ENCODE results near the gene ARRDC2. TPM values are rescaled to one million over a fixed set of nuclear protein-coding genes. Genes with fewer than 3 reads are reported as not detected.

The ARRDC2 gene
- total RNA-seq, 1 experiment from 2014 or later, result 18.8 TPM

DNA sequence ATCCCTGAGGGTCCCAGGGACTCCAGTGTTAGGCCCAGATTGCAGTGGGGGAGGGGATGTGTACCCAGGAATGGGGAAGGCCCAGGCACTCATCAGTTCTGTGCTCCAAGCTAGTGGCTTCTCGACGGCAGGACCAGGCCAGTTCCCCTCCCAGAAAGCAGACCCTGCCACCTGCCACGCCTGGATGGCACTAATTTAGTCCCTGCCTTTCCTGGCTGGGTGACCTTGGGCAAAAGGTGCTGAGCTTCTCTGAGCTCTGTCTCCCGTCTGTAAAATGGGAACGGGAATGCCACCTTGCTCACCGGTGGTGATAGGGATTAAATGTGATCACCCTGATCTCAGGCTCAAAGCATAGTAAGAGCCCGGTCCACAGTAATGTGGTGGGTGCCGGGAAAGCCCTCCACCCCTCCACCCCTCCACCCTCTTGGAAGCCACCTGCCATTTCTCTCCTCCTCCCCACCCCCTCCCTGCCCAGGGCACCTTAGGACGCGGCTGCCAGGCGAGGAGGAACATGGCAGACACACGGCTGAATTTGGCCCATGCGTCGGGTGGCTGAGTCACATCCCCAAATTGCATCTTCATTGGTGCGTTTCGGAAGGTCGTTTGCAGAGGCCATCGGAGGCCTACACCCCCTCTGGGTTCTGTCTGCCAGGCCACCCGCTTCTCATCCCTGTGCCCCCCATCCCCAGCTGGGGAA, 38.7 kb upstream of the ARRDC2 start:
- H3K27me3 Mint-ChIP-seq (ENCODE audit: insufficient read depth, unreplicated experiment), result peaks cover 36% of the 10 kb centered on the region
- ChIA-PET CTCF (interaction anchor here (1.6 kb wide), 1 partner anchor 31 kb away, joined by 4 read pairs; no protein-coding TSS in a partner anchor), POLR2A (no interaction called here)
- BruUV-seq (replicated peaks), result no TSS peak
- H3K27ac Mint-ChIP-seq (ENCODE audit: low read depth, unreplicated experiment), result no peak overlapping the region
- H3K4me3 Mint-ChIP-seq (ENCODE audit: unreplicated experiment), result no peak overlapping the region
- no peaks in the 10 kb centered on the region for H3K9me3 Mint-ChIP-seq (ENCODE audit: unreplicated experiment)
- TF ChIP-seq, protein P1, sequence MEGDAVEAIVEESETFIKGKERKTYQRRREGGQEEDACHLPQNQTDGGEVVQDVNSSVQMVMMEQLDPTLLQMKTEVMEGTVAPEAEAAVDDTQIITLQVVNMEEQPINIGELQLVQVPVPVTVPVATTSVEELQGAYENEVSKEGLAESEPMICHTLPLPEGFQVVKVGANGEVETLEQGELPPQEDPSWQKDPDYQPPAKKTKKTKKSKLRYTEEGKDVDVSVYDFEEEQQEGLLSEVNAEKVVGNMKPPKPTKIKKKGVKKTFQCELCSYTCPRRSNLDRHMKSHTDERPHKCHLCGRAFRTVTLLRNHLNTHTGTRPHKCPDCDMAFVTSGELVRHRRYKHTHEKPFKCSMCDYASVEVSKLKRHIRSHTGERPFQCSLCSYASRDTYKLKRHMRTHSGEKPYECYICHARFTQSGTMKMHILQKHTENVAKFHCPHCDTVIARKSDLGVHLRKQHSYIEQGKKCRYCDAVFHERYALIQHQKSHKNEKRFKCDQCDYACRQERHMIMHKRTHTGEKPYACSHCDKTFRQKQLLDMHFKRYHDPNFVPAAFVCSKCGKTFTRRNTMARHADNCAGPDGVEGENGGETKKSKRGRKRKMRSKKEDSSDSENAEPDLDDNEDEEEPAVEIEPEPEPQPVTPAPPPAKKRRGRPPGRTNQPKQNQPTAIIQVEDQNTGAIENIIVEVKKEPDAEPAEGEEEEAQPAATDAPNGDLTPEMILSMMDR (IDR thresholded peaks at IDR 0.05; ENCODE audit: unreplicated experiment), result no peak
- no peaks in the 10 kb centered on the region for H3K4me1 Mint-ChIP-seq (ENCODE audit: insufficient read depth, unreplicated experiment)
- DNase-seq (ENCODE audit: unreplicated experiment), result no peak
- H3K36me3 Mint-ChIP-seq (ENCODE audit: insufficient read depth, unreplicated experiment), result no peaks in the 10 kb centered on the region
- intact Hi-C loops (cut with micrococcal nuclease), result no loop called here

DNA sequence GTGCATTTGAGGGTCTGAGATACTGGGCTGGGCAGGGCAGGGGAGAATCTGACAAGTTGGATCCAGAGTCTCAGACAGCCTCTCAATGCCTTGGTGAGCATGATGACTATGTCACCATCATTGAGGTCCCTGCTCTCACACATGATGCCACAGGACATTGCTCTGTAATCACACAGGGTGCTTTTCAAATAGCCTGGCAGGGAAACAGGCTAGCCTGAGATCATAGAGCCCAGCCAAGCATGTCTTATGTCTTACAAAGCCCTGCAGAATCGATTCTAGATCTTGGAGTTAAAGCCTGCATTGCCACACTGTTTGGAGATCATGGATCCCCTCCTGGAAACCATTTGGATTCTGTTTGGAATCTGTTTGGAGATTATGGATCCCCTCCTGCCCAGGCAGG, 35.7 kb upstream of the ARRDC2 start:
- no peak for DNase-seq (ENCODE audit: unreplicated experiment)
- TF ChIP-seq, protein P1 (IDR thresholded peaks at IDR 0.05; ENCODE audit: unreplicated experiment), result no peak
- H3K27ac Mint-ChIP-seq (ENCODE audit: low read depth, unreplicated experiment), result no peak overlapping the region
- H3K4me3 Mint-ChIP-seq (ENCODE audit: unreplicated experiment), result no peak overlapping the region
- intact Hi-C loops (cut with micrococcal nuclease), result no loop called here
- BruUV-seq (replicated peaks), result no TSS peak
- no peaks in the 10 kb centered on the region for H3K36me3 Mint-ChIP-seq (ENCODE audit: insufficient read depth, unreplicated experiment)
- ChIA-PET POLR2A (no interaction called here), CTCF (interaction anchor here (0.7 to 1.2 kb wide), 2 partner anchors 23 to 261 kb away, joined by 3 to 5 read pairs; no protein-coding TSS in a partner anchor)
- no peaks in the 10 kb centered on the region for H3K4me1 Mint-ChIP-seq (ENCODE audit: insufficient read depth, unreplicated experiment)
- H3K27me3 Mint-ChIP-seq (ENCODE audit: insufficient read depth, unreplicated experiment), result peaks cover 6% of the 10 kb centered on the region
- no peaks in the 10 kb centered on the region for H3K9me3 Mint-ChIP-seq (ENCODE audit: unreplicated experiment)

DNA sequence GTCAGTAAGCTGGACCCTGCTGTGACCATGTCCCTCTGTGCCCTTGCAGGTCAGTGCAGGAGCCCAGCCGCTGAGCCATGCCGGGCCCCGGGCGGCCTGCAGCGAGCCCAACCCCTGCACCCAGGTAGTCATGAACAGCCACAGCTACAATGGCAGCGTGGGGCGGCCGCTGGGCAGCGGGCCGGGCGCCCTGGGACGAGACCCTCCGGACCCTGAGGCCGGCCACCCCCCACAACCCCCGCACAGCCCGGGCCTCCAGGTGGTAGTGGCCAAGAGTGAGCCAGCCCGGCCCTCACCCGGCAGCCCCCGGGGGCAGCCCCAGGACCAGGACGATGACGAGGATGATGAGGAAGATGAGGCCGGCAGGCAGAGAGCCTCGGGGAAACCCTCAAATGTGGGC, 34.2 kb upstream of the ARRDC2 start:
- Mint-ChIP-seq H3K9me3 (ENCODE audit: unreplicated experiment) (no peaks in the 10 kb centered on the region), H3K36me3 (ENCODE audit: insufficient read depth, unreplicated experiment) (no peaks in the 10 kb centered on the region), H3K4me1 (ENCODE audit: insufficient read depth, unreplicated experiment) (no peaks in the 10 kb centered on the region), H3K27ac (ENCODE audit: low read depth, unreplicated experiment) (no peak overlapping the region), H3K27me3 (ENCODE audit: insufficient read depth, unreplicated experiment) (no peaks in the 10 kb centered on the region), H3K4me3 (ENCODE audit: unreplicated experiment) (no peak overlapping the region)
- TF ChIP-seq, protein P1 (IDR thresholded peaks at IDR 0.05; ENCODE audit: unreplicated experiment), result no peak
- intact Hi-C loops (cut with micrococcal nuclease), result no loop called here
- no TSS peak for BruUV-seq (replicated peaks)
- ChIA-PET CTCF (no interaction called here), POLR2A (no interaction called here)
- DNase-seq (ENCODE audit: unreplicated experiment), result no peak

DNA sequence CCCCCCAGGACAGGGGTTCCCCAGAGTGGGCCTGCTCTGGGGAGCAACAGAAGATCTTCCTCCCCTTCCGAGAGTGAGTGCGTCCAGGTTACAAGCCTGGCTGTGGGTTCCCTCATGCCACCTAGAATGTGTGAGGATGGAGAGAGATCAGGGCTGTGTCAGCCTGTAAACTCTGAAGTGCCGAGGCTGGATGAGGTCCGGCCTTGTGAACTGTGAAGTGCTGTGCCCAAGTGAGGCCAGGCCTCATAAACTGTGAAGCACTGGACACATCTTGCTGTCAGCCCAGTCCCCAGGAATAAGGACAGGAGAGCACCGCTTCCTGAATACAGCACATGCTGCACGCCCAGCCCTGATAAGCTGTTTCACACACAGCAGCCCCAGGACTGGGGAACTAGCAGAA, 33.4 kb upstream of the ARRDC2 start:
- DNase-seq (ENCODE audit: unreplicated experiment), result no peak
- BruUV-seq (replicated peaks), result no TSS peak
- H3K36me3 Mint-ChIP-seq (ENCODE audit: insufficient read depth, unreplicated experiment), result no peaks in the 10 kb centered on the region
- intact Hi-C loops (cut with micrococcal nuclease), result no loop called here
- no peaks in the 10 kb centered on the region for H3K4me1 Mint-ChIP-seq (ENCODE audit: insufficient read depth, unreplicated experiment)
- H3K27ac Mint-ChIP-seq (ENCODE audit: low read depth, unreplicated experiment), result no peak overlapping the region
- ChIA-PET CTCF (interaction anchor here (0.6 kb wide), 2 partner anchors 191 to 769 kb away, joined by 3 read pairs; no protein-coding TSS in a partner anchor), POLR2A (interaction anchor here (0.9 to 1.2 kb wide), 2 partner anchors 10 to 31 kb away, joined by 3 read pairs; no protein-coding TSS in a partner anchor)
- no peak overlapping the region for H3K4me3 Mint-ChIP-seq (ENCODE audit: unreplicated experiment)
- H3K9me3 Mint-ChIP-seq (ENCODE audit: unreplicated experiment), result no peaks in the 10 kb centered on the region
- no peaks in the 10 kb centered on the region for H3K27me3 Mint-ChIP-seq (ENCODE audit: insufficient read depth, unreplicated experiment)
- TF ChIP-seq, protein P1 (IDR thresholded peaks at IDR 0.05; ENCODE audit: unreplicated experiment), result no peak

Data from MCF 10A (cell line).